GM12873 (cell line): ENCODE results near the gene WWOX.

Source experiments
- TF ChIP-seq, protein P1 (sequence below): IDR thresholded peaks from 2 replicates; pipeline ENCODE4 v1.5.1; 2012; ENCODE audit warnings: low read depth, mild to moderate bottlenecking, moderate library complexity, low read length, control low read depth; ENCODE audit not compliant: insufficient read depth; ENCODE audit errors: missing control alignments

The WWOX gene

DNA sequence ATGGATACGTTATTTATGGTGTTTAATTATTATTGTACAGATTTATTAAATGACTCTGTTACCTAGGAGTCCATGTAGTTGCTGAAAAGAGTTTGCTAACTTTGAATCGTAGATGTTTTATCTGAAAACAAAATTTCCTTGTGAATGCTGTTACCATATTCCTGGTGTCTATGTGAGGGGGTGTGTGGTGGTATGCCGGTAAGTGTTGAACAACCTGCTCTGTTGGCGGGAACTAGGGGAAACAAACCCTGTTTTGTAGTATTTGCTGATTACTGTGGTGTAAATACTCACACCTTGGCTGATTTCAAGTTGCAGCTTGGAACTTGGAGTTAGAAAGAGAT is 386.4 kb downstream of the WWOX start:
- TF ChIP-seq, protein P1, sequence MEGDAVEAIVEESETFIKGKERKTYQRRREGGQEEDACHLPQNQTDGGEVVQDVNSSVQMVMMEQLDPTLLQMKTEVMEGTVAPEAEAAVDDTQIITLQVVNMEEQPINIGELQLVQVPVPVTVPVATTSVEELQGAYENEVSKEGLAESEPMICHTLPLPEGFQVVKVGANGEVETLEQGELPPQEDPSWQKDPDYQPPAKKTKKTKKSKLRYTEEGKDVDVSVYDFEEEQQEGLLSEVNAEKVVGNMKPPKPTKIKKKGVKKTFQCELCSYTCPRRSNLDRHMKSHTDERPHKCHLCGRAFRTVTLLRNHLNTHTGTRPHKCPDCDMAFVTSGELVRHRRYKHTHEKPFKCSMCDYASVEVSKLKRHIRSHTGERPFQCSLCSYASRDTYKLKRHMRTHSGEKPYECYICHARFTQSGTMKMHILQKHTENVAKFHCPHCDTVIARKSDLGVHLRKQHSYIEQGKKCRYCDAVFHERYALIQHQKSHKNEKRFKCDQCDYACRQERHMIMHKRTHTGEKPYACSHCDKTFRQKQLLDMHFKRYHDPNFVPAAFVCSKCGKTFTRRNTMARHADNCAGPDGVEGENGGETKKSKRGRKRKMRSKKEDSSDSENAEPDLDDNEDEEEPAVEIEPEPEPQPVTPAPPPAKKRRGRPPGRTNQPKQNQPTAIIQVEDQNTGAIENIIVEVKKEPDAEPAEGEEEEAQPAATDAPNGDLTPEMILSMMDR: no peak

DNA sequence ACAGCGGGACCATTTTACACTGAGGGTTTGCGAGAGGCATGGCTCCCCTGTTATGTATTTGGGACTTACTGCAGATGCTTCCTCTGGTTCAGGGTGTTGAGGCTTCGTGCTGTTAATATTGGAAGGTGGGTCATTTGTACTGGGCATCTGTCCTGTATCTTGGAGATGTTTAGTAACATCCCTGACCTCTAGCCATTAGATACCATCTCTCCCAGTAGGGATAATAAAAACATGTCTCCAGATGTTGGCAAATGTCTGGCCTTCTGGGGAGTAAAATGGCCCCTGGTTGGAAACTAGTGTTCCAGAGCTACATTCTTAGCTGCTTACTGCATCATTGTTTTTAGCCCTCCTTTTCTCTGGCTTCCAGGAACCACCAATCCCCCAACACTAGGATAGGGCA is 388.0 kb downstream of the WWOX start:
- TF ChIP-seq, protein P1: no peak

DNA sequence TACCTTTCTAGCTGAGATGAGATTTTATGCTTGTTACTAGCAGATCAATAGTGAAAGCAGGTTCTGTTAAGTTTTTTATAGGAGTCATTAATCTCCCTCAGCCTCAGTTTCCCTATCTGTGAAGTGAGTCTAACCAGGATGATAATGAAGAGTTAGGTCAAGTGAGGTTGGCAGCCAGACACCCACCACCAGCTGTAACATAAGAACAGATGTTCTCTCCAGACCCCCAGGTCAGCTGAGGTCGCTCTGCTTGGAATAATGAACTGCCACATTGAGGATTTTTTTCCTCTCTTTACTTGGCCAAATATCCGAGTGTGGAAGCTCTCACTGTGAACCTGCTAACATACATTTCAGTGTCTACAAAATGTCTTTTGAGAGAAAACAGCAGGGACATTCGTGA is 389.6 kb downstream of the WWOX start:
- TF ChIP-seq, protein P1: no peak

- TF ChIP-seq, protein P1: no peak
These were observed 390.2 kb downstream of the WWOX start for GRCh38 chr16:78489631-78490030.

GRCh38 chr16:78490431-78490830 is 391.0 kb downstream of the WWOX start:
- TF ChIP-seq, protein P1: no peak

GRCh38 chr16:78490847-78491246 is 391.4 kb downstream of the WWOX start:
- TF ChIP-seq, protein P1: no peak

- TF ChIP-seq, protein P1: no peak
These were observed 394.1 kb downstream of the WWOX start for GRCh38 chr16:78493573-78493972.
